ENCODE measurements around the gene THAP6.
"Not testable (repeated sequence)": the region's sequence is repeated elsewhere in the genome, so short reads cannot be mapped to it uniquely, and the experiment has no call there.

THAP6 gene, protein sequence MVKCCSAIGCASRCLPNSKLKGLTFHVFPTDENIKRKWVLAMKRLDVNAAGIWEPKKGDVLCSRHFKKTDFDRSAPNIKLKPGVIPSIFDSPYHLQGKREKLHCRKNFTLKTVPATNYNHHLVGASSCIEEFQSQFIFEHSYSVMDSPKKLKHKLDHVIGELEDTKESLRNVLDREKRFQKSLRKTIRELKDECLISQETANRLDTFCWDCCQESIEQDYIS

DNA sequence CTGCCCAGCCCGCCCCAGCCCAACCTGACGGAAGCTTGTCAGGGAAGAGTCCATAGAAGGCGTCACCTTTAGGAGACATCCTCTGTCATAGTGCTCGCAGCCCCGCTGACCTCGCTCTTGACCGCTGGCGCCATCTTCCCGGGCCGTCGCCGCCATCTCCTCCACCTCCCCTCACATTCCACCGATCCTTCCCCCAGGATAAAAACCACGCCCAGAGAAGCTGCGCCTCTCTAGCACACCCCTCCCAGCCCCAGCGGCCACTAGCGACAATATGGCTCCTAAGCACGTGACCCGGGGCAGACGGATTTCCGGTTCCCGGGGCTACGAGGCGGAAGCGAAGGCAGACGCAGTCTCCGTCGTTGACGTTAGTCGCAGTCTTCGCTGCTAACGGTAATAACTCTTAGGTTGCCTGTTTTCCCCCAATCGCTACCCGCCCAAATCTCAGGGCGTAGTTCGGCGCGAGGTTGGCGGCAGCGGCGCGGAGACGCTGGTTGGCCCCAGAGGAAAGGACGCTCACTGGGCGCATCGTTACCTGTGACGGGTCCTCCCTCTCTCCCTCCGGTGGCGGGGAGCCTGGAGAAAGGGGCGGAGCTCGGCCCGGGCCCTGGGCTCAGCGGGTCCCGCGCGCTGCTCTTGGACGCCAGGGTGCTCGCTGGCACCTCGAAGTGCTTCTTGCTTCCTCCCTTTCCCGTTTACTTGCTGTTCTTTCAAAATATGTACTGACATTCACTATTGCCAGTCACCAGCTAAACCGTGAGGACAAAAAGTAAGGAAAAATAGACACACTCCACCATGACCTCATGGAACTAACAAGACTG lies at the start of gene THAP6, which contains the start of gene RCHY1:
TSS of gene THAP6 (plus strand) at position 343 of the 818 bp plus-strand sequence. CDS start 980 bp downstream, outside the sequence.
TSS of gene RCHY1 (minus strand) at position 273 of the 818 bp plus-strand sequence. CDS start at position 156, 117 bp downstream.
- peak; percentile 70 to 89 (median 86) for DNase-seq

DNA sequence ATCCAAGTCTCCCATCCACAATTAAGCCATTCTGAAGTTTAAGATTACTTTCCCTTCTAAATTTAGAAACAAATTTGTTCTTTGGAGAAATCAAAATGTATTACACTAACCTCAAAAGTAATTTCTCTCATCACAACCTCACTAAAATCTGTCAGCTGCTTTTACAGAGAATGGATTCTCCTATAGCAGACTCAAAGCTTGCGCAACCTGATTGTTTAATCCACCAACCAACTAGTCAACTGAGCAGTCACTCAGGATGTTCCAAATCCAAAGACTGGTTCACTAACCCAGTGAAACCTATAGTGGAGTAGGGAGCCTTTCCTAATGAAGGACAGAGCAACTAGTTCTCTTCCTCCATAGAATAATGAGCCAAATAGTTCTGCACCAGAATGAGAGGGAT lies 44.4 kb upstream of the THAP6 start:
- DNase-seq = no peak

DNA sequence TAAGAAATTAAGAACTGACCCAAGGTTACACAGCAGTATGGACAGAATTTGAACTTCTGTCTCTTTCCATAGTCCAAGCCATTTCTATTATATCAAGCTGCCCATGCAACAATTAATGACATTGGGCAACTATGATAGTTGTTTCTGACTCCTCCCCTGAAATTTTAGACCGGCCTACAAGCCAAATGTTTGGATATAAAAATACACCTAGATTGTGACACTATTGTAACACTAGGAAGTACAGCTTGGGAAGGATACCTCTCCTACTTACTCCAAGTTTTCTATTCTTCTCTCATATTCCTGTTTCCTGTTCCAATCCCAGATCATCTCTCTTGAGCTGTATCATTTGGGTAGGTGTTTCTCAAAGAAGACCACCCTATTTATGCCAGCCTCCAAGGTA lies 43.5 kb upstream of the THAP6 start:
- DNase-seq = no peak

DNA sequence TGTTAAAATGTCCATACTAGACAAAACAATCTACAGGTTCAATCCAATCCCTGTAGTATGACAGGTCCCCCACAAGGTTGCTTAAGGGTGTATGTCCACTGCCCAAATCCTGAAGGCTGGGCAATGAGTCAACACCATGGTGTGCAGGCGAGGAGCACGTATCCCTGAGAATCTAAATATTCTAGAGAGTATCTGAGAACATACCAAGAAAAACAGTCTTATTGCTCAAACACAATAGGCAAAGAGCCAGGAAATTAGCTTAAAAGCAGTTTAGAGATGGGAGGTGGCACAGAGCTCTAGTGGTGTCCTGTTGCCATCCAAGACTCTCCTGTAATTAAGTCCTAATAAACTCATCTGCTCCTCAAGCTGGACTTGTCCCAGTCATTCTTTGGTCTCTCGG lies 37.1 kb upstream of the THAP6 start:
- no peak for DNase-seq

DNA sequence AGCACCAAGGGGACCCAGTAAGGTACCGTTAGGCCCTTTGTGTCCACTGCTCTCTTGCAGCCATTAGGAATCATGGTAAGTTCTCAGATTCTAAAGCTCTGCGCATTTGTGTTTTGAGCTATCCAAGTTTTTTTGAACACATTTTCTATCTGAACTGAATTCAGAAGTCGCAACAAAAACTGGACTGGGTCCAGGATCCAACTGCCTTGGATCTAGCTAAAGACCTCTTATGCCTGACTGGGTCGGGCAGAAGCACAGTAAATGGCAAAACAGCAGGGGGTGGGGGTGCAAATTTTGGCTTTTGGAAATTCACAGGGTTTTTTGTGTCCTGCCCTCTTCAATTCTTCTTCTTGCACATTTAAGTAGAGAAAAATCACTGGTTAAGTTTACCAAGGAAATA lies 30.1 kb upstream of the THAP6 start:
- DNase-seq = no peak

DNA sequence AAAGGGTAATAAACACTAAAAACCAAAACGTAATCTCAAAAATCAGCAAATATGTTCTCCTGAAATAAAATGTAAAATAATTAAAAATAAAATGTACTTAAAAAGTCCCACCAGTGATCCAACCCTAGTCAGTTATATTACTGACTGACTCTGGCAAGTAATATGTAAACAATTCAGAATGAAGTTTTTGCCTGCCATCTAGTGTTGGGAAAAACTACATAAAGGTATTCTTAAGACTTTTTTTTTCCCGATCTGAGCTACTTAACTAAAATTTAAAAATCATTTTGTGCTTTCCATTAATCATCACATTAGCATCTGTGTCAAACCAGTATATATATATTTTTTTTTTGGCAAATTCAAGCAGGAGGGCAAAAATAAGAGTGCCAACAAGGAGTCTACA lies 24.1 kb upstream of the THAP6 start:
- no peak for DNase-seq

DNA sequence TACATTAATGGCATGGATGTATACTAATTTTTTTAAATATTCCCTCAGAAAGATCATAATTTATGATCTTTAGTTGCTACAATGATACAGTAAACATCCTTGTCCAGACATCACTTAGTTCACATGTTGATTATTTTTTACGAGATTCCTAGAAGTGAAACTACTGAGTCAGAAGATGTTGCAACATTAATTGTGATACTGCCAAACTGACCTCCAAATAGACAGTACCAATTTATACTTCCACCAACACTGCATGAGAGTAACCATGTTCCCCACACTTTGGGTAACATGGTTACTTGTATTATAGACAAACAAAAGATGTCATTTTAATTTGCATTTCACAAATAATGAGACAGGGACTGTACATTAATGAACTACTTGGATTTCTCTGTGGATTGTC lies 19.7 kb upstream of the THAP6 start:
- no peak for DNase-seq

DNA sequence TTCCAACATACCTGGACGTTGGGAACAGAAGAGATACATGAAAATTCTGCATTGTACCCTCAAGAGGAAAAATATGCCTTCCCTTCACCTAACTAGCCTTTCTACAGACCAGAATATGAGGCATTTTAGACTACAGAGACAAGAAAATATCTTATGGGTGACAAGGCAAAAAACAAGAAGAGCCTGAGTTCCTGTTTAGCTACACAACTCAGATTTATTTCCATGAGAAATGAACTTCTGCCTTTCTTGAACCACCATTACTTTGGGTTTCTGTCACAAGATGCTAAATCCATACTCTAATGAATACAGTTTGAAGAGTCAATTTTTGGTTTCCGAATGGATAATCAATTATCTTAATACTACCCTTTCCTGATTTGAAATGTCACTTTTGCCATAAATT lies 18.8 kb upstream of the THAP6 start:
- DNase-seq = no peak

DNA sequence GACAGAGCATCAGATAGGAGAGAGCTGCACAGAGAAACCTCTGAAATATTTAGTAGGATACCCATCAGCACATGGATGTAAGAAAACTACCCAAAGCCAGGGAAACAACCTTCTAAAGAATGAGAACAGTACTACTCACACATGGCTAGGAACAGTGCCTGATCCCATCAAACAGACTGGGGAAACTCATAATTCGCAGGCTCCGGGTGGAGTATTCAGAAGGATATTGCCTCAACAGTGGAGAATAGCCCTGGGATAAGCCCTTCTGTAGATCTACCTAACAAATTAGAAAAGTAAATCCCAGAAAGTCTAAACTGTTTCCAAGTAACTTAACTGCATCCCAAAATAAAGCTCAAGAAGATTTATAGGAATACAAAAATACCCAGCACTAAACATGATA lies 17.9 kb upstream of the THAP6 start:
- DNase-seq = no peak

DNA sequence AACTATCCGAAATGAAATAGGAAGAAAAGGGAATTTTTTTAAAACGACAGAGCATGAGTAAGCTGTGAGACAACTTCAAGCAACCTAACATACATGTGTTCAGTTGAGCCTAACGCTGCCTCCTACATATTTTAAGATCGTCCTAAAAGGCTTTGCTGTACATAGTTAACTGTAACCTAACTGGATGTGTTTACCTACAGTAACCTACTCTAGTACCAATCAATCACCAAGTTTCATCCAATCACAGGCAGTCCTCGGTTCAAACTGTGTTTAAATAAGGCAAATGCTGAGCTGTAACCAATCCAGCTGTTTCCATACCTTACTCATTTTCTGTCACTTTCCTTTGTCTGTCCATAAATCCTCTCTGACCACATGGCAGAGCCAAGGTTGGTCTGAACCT lies 17.1 kb upstream of the THAP6 start:
- no peak for DNase-seq

DNA sequence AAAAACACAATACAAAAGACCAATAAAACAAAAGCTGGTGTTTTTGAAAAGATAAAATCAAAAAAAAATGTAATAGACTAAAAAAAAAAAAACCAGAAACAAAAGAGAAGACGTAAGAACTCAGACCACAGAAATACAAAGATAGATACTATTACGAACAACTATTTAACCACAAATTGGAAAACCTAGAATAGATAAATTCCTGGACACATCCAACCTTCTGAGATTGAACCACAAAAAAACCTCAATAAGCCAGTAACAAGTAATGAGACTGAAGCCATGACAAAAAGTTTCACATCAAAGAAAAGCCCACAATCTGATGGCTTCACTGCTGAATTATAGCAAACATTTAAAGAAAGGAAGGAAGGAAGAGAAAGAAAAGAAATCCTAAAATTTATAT lies 16.2 kb upstream of the THAP6 start:
- no peak for DNase-seq

DNA sequence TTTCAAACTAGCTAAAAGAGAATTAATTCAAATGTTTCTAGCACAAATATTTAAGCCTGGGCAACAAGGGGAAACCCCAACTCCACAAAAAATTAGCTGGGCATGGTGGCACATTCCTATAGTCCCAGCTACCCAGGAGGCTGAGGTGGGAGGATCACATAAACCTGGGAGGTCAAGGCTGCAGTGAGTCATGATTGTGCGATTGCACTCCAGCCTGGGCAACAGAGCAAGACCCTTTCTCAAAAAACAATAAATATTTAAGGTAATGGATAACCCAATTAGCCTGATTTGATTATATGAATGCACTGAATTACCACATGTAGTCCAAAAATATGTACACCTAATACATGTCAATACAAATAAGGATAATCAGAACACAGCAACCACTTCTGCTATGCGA lies 14.4 kb upstream of the THAP6 start:
- no peak for DNase-seq

DNA sequence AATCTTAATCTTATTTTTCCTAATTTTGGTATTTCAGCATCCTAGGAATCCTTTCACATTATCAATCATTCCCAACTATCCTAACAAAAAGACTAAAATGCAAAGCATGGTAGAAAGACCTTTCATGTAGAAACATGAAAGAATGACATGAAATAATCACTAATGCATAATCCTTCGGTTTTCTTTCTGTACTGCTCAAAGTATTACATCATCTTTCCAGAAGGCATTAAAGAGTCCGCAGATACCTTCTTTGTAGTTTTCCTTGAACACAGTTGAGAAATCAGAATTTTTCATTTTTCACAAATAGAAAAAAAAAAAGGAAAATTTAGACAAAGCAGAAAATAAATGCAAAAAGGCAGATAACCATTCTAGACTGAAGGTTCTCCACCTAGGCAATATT lies 11.6 kb upstream of the THAP6 start:
- no peak for DNase-seq

DNA sequence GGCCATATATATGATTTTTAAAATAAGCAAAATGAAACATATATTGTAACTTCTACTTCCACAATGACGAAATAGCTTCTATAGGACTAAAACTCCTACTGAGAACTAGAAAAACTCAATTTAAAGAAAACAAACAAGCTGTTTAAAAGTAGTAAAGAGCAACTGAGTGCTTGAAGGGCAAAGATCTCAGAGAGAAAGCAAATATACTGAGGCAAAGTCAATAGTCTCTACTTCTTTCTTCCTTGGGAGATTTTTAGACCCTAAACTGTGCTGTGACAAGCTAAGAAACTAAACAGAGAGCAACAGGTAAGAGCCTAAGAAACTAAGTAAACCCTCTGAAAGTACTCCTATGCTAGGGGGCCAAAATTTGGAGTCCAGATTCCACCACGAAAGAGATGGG lies 8.6 kb upstream of the THAP6 start:
- DNase-seq = no peak

DNA sequence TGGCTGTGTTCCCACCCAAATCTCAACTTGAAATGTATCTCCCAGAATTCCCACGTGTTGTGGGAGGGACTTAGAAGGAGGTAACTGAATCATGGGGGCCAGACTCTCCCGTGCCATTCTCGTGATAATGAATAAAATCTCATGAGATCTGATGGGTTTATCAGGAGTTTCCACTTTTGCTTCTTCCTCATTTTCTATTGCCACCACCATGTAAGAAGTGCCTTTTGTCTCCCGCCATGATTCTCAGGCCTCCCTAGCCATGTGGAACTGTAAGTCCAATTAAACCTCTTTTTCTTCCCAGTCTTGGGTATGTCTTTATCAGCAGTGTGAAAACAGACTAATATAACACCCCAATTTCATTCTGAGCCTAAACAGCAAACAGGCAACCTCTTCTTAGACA lies 4.7 kb upstream of the THAP6 start:
- not testable (repeated sequence) for DNase-seq

DNA sequence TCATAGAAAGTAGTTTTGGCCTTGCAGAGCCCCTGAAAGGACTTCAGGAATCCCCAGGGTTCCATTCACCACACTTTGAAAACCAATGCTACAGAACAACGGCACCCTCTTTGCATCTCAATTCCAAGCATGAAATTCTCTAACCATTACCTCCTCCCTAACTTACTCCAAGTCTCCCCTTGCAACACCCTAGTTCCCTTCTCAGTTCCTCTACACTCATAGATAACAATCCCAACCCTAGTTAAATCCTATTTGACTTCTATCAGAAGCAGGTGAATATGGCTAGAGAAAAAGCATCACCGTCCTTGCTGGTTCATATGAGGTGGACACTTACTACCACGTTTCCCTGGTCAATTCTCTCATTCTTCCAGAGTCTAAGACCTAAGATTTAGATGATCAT lies 2.4 kb upstream of the THAP6 start:
- no peak for DNase-seq

DNA sequence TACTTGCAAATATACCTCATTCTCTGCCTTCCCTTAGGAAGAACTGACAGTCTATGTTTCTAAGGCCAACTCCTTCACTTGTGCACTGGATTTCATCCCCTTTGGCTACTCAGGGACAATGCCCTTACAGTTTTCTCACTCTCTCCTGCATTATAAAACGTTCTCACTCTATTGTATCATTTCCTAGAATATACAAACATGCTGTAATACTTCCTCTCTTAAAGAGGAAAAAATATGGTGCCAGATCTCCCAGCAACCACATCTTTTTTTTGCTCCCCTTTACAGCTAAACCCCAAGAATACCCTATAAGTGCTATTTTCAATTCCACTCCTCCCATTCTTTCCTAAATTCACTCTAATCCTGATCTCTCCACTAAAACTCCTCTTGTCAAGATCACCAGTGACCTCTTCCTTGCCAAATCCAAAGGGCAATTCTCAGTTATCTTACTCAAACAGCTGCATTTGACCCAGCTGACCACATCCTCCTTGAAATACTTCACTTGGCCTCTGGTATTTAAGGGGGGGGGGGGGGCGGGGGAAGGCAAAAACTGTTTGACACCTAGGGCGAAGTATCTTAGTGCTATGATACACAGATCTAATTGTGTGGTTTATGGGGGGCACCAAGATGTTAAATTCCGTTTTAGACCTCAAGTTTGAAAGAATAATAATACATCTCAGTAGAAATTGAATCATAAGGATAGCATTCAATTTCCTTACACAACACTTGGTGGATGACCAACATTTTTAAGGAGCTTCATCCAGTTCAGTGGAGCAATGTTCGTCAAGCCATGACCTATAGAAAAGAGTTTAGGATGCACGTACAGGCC lies 1.7 kb upstream of the THAP6 start:
- no peak for DNase-seq

DNA sequence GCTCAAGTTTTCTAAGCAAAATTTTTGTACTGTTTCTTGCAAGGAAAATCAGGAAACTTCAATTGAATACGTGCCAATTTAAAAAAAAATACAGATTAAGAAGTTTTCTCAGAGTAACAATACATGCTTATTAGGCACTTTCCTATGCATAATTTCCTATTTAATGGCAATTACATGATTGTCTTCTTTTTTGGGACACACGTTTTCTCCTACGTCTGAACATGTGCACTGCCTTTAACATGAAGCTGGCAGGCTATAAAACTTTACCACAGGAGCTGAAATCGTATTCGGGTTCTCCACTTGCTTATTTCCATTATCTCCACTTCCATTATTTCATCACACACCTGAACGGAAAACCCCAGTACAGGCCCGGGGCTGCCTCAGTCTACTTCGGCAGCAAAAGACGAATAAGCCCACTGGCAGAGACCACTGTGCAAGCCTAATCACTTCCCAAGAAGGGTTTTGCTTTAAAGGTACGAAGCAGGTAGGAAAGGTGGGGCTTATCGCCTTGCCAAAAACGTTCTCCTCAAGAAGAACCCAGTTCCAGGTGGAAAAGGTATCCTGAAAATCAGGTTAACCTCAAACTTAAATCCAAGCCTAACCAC lies 645 bp upstream of the THAP6 start:
- no peak for DNase-seq

DNA sequence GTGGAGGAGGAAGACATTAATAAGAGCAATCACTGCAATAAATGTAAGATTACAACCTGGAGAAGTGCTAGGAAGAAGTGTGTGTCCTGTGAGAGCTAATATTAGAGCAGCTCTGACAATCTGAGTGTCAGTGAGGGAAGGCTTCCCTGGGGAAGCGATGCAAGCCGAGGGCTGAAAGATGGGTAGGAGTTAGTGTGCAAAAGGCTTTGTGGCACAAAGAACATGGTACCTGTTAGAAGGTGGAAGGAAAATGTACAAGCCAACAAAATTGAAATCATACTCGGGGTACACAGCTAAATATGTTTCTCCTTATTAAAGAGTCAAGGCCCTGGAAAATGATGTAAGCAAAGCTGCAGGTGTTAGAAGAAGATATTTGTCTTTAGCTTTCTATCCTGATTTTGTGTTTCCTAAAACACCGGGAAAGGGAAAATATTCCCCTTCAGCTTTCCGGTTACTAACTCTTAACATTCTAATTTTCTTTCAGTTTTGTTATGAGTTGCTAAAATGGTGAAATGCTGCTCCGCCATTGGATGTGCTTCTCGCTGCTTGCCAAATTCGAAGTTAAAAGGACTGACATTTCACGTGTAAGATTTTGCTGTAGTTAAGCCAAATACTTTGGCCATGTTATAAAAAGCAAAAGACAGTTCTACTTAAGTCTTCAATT lies 808 bp downstream of the THAP6 start:
- no peak for DNase-seq

DNA sequence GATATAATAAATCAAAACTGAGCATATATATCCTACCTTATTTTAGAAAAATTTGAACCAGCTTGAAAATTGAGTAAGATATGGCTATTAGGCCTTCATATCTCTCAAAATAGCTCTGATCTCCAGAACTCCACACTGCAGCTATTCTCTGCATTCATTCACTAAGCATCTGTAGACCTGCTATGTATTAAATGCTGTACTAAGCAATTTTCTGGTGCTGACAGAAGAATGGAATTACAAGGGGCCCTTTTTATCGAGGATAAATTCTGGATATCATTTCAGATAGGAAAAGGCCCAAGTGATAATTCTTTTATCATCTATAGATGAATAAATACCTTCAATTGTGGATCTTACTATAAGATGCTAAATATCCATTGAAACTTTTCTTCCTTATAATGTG lies 1.9 kb downstream of the THAP6 start:
- no peak for DNase-seq

DNA sequence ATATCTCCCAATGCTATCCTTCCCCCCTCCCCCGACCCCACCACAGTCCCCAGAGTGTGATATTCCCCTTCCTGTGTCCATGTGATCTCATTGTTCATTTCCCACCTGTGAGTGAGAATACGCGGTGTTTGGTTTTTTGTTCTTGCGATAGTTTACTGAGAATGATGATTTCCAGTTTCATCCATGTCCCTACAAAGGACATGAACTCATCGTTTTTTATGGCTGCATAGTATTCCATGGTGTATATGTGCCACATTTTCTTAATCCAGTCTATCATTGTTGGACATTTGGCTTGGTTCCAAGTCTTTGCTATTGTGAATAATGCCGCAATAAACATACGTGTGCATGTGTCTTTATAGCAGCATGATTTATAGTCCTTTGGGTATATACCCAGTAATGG lies 5.2 kb downstream of the THAP6 start:
- not testable (repeated sequence) for DNase-seq

DNA sequence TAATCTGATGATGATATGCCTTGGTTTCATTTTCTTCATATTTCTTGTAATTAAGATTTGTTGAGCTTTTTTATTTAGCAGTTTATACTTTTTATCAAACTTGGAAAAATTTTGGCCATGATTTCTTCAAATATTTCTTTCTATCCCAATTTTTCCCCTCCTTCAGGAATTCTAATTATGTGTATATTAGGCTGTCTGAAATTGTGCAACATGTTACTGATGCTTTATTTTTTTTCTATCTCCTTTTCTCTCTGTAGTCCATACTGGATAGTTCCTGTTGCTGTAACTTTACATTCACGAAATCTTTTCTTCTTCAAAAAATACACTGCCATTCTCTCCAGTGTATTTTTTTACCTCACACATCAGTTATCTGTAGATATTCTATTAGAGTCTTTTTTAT lies 10.8 kb downstream of the THAP6 start:
- DNase-seq = no peak

DNA sequence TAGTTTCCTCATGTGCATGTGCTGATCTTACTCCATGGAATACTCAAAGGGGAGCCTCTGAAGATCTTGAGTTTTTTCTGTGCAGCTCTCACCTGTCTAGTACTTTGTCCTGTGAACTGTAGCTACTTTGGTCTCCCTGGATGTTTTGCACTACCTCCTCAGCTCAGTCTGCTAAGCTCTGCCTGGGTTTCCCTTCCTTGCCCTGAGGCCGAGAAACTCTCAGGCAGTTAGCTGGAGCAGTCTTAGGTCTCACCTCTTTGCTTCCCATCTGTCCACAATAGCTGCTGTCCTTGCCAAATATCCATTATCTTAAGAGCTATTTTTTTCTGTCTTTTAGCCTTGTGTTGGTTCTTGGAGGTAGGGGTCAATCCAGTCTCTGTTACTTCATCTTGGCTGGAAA lies 11.6 kb downstream of the THAP6 start:
- DNase-seq = no peak
